Adrenal gland (tissue), 12 donors: Measurements from ENCODE around the gene CDHR2. TPM values are rescaled to one million over a fixed set of nuclear protein-coding genes. Genes with fewer than 3 reads are reported as not detected.
"Not testable (repeated sequence)": the region's sequence is repeated elsewhere in the genome, so short reads cannot be mapped to it uniquely, and the experiment has no call there.

Experiments
- DNase-seq, 7 donors: peaks; one replicate each; pipeline ENCODE4 v3.0.0-alpha.2; 2019 to 2020
- H3K27ac ChIP-seq, 5 donors: fragments of 200-600 bp; sonication (generic) in 4 of 5; 1 replicate in 3 of 5; 2 replicates in 2 of 5; pipeline versions ENCODE4 v1.5.1 to v1.8.0; 2016 to 2020; ENCODE audit warnings: mild to moderate bottlenecking in 1 of 5
- H3K27me3 ChIP-seq: fragments of 200-600 bp; 2 replicates; pipeline ENCODE4 v1.8.0; 2021
- H3K36me3 ChIP-seq, 2 donors: fragments of 200-600 bp; replicated peaks in 1 of 2; 1 replicate in 1 of 2; 2 replicates in 1 of 2; pipeline versions ENCODE4 v1.5.1 to v1.8.0; 2018 to 2022
- H3K4me1 ChIP-seq, 2 donors: fragments of 200-600 bp; replicated peaks in 1 of 2; 1 replicate in 1 of 2; 2 replicates in 1 of 2; pipeline versions ENCODE4 v1.5.1 to v1.8.0; 2018 to 2021
- H3K4me3 ChIP-seq, 4 donors: fragments of 200-600 bp; sonication (generic) in 3 of 4; one replicate each; pipeline ENCODE4 v1.5.1; 2016 to 2018
- H3K9me3 ChIP-seq, 3 donors: fragments of 200-600 bp; sonication (generic) in 1 of 3; replicated peaks in 1 of 3; 1 replicate in 2 of 3; 2 replicates in 1 of 3; pipeline versions ENCODE4 v1.5.1 to v1.8.0; 2016 to 2021
- CTCF ChIP-seq, 6 experiments: fragments of 450-650 bp in 4 of 6; fragments of 200-600 bp in 2 of 6; sonication (generic) in 1 of 6; IDR thresholded peaks; 1 replicate in 5 of 6; 2 replicates in 1 of 6; pipeline versions ENCODE4 v1.5.1 to v1.8.0; 2016 to 2021; ENCODE audit warnings: antibody characterized with exemption in 6 of 6, mild to moderate bottlenecking in 2 of 6, moderate library complexity in 1 of 6
- POLR2A ChIP-seq, 2 donors: fragments of 450-650 bp; IDR thresholded peaks; one replicate each; pipeline ENCODE4 v1.6.1; 2017; ENCODE audit warnings: antibody characterized with exemption in 2 of 2, mild to moderate bottlenecking in 2 of 2, moderate library complexity in 1 of 2
- WGBS, 4 donors: extraction: QIAGEN DNeasy Blood & Tissue Kit in 2 of 4; methylation state at CpG; one replicate each; pipeline versions ENCODE4 v1.1.5 to v1.1.7; 2013 to 2017; 5-methylcytosine and 5-hydroxymethylcytosine counted together
- intact Hi-C, 2 donors: fragments of 100-400 bp; cut with DNase I; formaldehyde crosslinking; loops; one replicate each; pipeline versions ENCODE4 v1.14.1 to v1.15.0; 2022 to 2023
- polyA plus RNA-seq, 3 donors: library from polyadenylated mRNA; stranded (reverse); fragments of 200-250 nt in 2 of 3; fragments of 350-450 nt in 1 of 3; fragmentation: Illumina TruSeq in 1 of 3; extraction: RNeasy Lipid Tissue Mini Kit (QIAGEN cat#74804) in 1 of 3; gene quantifications; one replicate each; pipeline ENCODE4 v1.2.3, GENCODE V29; 2013 to 2014
- total RNA-seq, 9 donors: library from RNA; depleted of rRNA in 4 of 9; stranded (reverse); fragments of >200 nt in 4 of 9; fragments of 120-200 nt in 1 of 9; fragmentation: NEBNext Ultra II Directional in 1 of 9; extraction: Animal tissue kit (Norgen Biotek cat#: 25700) in 1 of 9; gene quantifications; one replicate each; pipeline versions ENCODE4 v1.1.0 to v1.2.4, GENCODE V29; 2013 to 2023
- donor health status: healthy with polysubstance abuse.
- donor health status: Bipolar disorder and iron deficiency.
- donor health status: DM: yes; HTN: yes; CAD: no.
- donor health status: DM: no; HTN: no; CAD: no.
- donor health status: DM: no; HTN: no; CAD: no.
- donor health status: DM: yes; HTN: yes; CAD: no.

The CDHR2 gene
- total and polyA plus RNA-seq, 12 donors = under 0.01 to 0.55 (median 0.15) TPM; not detected in 2

GRCh38 chr5:176587398-176587797 lies 38.3 kb downstream of the CDHR2 start:
- H3K27ac ChIP-seq = no peak overlapping the region
- H3K36me3 ChIP-seq = no peaks in the 10 kb centered on the region
- 86 to 93% (median 92%) methylated on average over 7 of the region's 7 CpGs for WGBS, 4 donors
- H3K4me1 ChIP-seq = no peaks in the 10 kb centered on the region
- no peaks in the 10 kb centered on the region for H3K27me3 ChIP-seq
- intact Hi-C loops = no loop called here
- no peak overlapping the region for H3K4me3 ChIP-seq
- no peaks in the 10 kb centered on the region for H3K9me3 ChIP-seq
- DNase-seq = no peak
- no peak for TF ChIP-seq CTCF (IDR thresholded peaks at IDR 0.05)
- TF ChIP-seq POLR2A (IDR thresholded peaks at IDR 0.05) = no peak

GRCh38 chr5:176588297-176588696 lies 39.2 kb downstream of the CDHR2 start:
- intact Hi-C loops = no loop called here
- Histone ChIP-seq H3K27ac (no peak overlapping the region), H3K27me3 (no peaks in the 10 kb centered on the region), H3K4me3 (no peak overlapping the region), H3K36me3 (no peaks in the 10 kb centered on the region), H3K9me3 (no peaks in the 10 kb centered on the region), H3K4me1 (no peaks in the 10 kb centered on the region)
- DNase-seq = no peak
- TF ChIP-seq POLR2A (IDR thresholded peaks at IDR 0.05) (no peak), CTCF (IDR thresholded peaks at IDR 0.05) (no peak)

- Histone ChIP-seq H3K36me3 (no peaks in the 10 kb centered on the region), H3K4me3 (no peak overlapping the region), H3K27ac (no peak overlapping the region), H3K4me1 (no peaks in the 10 kb centered on the region), H3K9me3 (no peaks in the 10 kb centered on the region), H3K27me3 (no peaks in the 10 kb centered on the region)
- TF ChIP-seq POLR2A (IDR thresholded peaks at IDR 0.05) (no peak), CTCF (IDR thresholded peaks at IDR 0.05) (no peak)
- DNase-seq = no peak
- 86 to 92% (median 89%) methylated on average over 18 to 31 of the region's 31 CpGs for WGBS, 4 donors
- intact Hi-C loops = no loop called here
Observed at GRCh38 chr5:176589039-176589769, 40.1 kb downstream of the CDHR2 start.

- intact Hi-C loops = no loop called here
- WGBS, 4 donors = 85 to 88% (median 86%) methylated on average over 15 to 17 of the region's 17 CpGs; no CpG with 5 or more reads in 1 of the 4 donors
- Histone ChIP-seq H3K4me3 (no peak overlapping the region), H3K4me1 (no peaks in the 10 kb centered on the region), H3K9me3 (no peaks in the 10 kb centered on the region), H3K36me3 (no peaks in the 10 kb centered on the region), H3K27me3 (no peaks in the 10 kb centered on the region), H3K27ac (no peak overlapping the region)
- no peak for TF ChIP-seq POLR2A (IDR thresholded peaks at IDR 0.05)
- no peak for TF ChIP-seq CTCF (IDR thresholded peaks at IDR 0.05)
- DNase-seq = no peak
Observed at GRCh38 chr5:176590035-176590717, 41.0 kb downstream of the CDHR2 start.

- intact Hi-C loops, H3K36me3 ChIP-seq, H3K27ac ChIP-seq, H3K27me3 ChIP-seq, DNase-seq, H3K9me3 ChIP-seq, H3K4me3 ChIP-seq, H3K4me1 ChIP-seq: not testable (repeated sequence)
- WGBS, 4 donors = 15 to 75% (median 42%) methylated on average over 2 of the region's 2 CpGs
Observed at GRCh38 chr5:176591667-176592066, 42.5 kb downstream of the CDHR2 start.
